Airway epithelial cell (primary cell): ENCODE measurements around the gene TSPEAR. TPM values are rescaled to one million over a fixed set of nuclear protein-coding genes. Genes with fewer than 3 reads are reported as not detected.

Experiments
- total RNA-seq: library from RNA; depleted of rRNA; stranded (reverse); fragments of >200 nt; gene quantifications from 2 replicates; pipeline ENCODE4 v1.2.3, GENCODE V29; 2015

Gene TSPEAR
- total RNA-seq, 1 donor from 2014 or later: not detected

DNA sequence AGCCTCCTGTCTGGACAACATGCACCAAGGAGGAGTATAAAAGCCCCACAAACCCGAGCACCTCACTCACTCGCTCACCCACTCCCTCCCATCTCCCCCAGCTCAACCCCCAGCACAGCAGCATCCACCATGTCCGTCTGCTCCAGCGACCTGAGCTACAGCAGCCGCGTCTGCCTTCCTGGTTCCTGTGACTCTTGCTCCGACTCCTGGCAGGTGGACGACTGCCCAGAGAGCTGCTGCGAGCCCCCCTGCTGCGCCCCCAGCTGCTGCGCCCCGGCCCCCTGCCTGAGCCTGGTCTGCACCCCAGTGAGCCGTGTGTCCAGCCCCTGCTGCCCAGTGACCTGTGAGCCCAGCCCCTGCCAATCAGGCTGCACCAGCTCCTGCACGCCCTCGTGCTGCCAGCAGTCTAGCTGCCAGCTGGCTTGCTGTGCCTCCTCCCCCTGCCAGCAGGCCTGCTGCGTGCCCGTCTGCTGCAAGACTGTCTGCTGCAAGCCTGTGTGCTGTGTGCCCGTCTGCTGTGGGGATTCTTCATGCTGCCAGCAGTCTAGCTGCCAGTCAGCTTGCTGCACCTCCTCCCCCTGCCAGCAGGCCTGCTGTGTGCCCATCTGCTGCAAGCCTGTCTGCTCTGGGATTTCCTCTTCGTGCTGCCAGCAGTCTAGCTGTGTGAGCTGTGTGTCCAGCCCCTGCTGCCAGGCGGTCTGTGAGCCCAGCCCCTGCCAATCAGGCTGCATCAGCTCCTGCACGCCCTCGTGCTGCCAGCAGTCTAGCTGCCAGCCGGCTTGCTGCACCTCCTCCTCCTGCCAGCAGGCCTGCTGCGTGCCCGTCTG, 137.5 kb downstream of the TSPEAR start, which contains the start of gene KRTAP10-4:
TSS of gene KRTAP10-4 (plus strand) at position 100 of the 827 bp plus-strand sequence. CDS start at position 130, 30 bp downstream.

GRCh38 chr21:44558695-44559094, 152.7 kb downstream of the TSPEAR start, which contains the start of gene KRTAP10-3:
Gene KRTAP10-3, minus strand, starts transcription at chr21:44558795. Its CDS starts 80 bp downstream, at chr21:44558715.

DNA sequence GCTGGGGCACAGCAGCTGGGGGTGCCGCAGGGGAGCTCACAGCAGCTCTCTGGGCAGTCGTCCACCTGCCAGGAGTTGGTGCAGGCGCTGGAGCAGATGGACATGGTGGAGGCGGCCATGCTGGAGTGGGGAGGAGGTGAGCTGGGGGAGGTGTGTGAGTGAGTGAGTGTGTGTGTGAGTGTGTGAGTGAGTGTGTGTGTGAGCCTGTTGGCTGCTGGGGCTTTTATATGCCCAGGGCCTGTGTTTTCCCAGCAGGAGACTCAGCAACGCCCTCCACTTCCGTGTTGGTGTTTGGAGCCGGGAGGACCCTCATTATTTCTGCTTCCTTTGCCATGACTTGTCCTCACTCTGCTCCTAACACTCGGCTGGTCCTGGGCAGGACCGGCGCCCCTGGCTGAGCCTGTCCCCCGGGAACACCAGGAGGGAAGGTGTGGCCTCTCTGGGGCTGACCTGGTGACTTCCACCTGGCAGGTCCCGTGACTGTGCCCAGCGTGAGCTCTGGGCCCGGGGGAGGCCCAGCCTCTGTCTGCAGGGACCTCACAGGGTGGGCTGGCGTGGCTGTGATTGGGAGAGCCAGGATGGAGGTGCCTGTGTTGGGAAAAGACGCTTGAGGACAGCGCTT, 159.9 kb downstream of the TSPEAR start, which contains the start of gene KRTAP10-2:
TSS of gene KRTAP10-2 (minus strand) at position 166 of the 622 bp plus-strand sequence. CDS start at position 119, 47 bp downstream.

DNA sequence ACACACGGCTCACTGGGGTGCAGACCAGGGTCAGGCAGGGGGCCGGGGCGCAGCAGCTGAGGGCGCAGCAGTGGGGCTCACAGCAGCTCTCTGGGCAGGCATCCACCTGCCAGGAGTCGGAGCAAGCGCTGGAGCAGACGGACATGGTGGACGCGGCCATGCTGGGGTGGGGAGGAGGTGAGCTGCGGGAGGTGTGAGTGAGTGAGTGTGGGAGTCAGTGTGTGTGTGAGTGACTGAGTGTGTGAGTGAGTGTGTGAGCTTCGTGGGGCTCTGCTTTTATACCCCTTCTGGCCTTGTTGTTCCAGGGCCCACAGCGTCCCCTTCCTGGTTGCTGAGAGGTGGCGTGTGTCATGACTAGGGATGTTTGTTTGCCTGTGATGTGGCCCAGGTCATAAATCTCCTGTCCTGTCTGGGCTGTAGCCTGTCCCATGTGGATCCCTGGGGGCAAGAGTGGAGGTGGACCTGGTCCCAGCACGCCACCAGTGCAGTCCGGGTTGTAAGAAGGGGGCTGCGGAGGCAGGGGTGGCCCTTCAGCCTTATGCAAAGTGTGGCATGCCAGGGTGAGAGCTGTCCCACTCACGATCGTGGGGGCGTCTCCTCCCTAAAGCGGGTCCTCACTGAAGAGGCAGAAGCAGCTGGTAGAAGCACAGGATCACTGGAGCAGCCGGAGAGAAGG, 171.2 kb downstream of the TSPEAR start, which contains the start of gene KRTAP10-1:
TSS of gene KRTAP10-1 (minus strand) at position 205 of the 676 bp plus-strand sequence. CDS start at position 160, 45 bp downstream.

GRCh38 chr21:44454747-44455523, 256.4 kb downstream of the TSPEAR start, which contains the start of gene LRRC3:
Gene LRRC3, plus strand, starts transcription at chr21:44455510. Its CDS starts 1,135 bp downstream, at chr21:44456645.

Other genes with a start within 250 kb of the TSPEAR start
- not detected in 2 replicates for gene KRTAP10-1, start 171.4 kb downstream of the TSPEAR start, total RNA-seq
- not detected in 2 replicates for gene KRTAP10-2, start 160.1 kb downstream of the TSPEAR start, total RNA-seq
- not detected in 2 replicates for gene KRTAP10-3, start 152.8 kb downstream of the TSPEAR start, total RNA-seq
- gene KRTAP10-4, start 137.8 kb downstream of the TSPEAR start, total RNA-seq: not detected in 2 replicates
- gene KRTAP10-5, start 131.0 kb downstream of the TSPEAR start, total RNA-seq: not detected in 2 replicates
- not detected in 2 replicates for gene KRTAP10-6, start 119.1 kb downstream of the TSPEAR start, total RNA-seq
- not detected in 2 replicates for gene KRTAP10-7, start 111.0 kb downstream of the TSPEAR start, total RNA-seq
- not detected in 2 replicates for gene KRTAP10-8, start 99.5 kb downstream of the TSPEAR start, total RNA-seq
- not detected in 2 replicates for gene KRTAP10-9, start 84.5 kb downstream of the TSPEAR start, total RNA-seq
- gene KRTAP10-10, start 74.2 kb downstream of the TSPEAR start, total RNA-seq: not detected in 2 replicates
- not detected in 2 replicates for gene KRTAP10-11, start 65.2 kb downstream of the TSPEAR start, total RNA-seq
- gene KRTAP12-4, start 56.9 kb downstream of the TSPEAR start, total RNA-seq: not detected in 2 replicates
- not detected in 2 replicates for gene KRTAP12-3, start 53.6 kb downstream of the TSPEAR start, total RNA-seq
- gene KRTAP12-2, start 44.6 kb downstream of the TSPEAR start, total RNA-seq: not detected in 2 replicates
- gene KRTAP12-1, start 29.4 kb downstream of the TSPEAR start, total RNA-seq: not detected in 2 replicates
- gene KRTAP10-12, start 14.4 kb downstream of the TSPEAR start, total RNA-seq: not detected in 2 replicates
- 39.3 and 43.9 TPM in 2 replicates for gene UBE2G2, start 90.2 kb upstream of the TSPEAR start, total RNA-seq
- 74.9 and 75.6 TPM in 2 replicates for gene SUMO3, start 106.5 kb upstream of the TSPEAR start, total RNA-seq
- 96.2 and 122 TPM in 2 replicates for gene PTTG1IP, start 162.1 kb upstream of the TSPEAR start, total RNA-seq
- 0.42 TPM in 1 of 2 replicates, not detected in the other for gene ITGB2, start 209.3 kb upstream of the TSPEAR start, total RNA-seq
- gene SLX9, start 228.5 kb upstream of the TSPEAR start, total RNA-seq: 30.8 and 37.9 TPM in 2 replicates